Measurements from ENCODE around the gene MEX3D.
A peak's percentile ranks its signal among the peaks of the same experiment; 100 is the strongest.

MEX3D gene

GRCh38 chr19:1577090-1577928 is 9.2 kb upstream of the MEX3D start:
- Histone ChIP-seq H3K4me1 (ENCODE audit: insufficient read depth, low read length) (no peaks in the 10 kb centered on the region), H3K27me3 (ENCODE audit: insufficient read depth, low read length, poor library complexity) (no peaks in the 10 kb centered on the region), H3K4me3 (ENCODE audit: low read depth in 1 of 2, low read length in 2 of 2) (no peak overlapping the region), H4K20me1 (ENCODE audit: insufficient read depth, low read length) (peaks cover 54% of the 10 kb centered on the region), H3K27ac (ENCODE audit: low read length) (no peak overlapping the region), H3K79me2 (ENCODE audit: insufficient read depth, low read length) (peaks cover 3% of the 10 kb centered on the region; the same call in 1 of the 2 replicates), H3K9me3 (ENCODE audit: insufficient read depth, low read length, severe bottlenecking) (no peaks in the 10 kb centered on the region), H3K36me3 (ENCODE audit: insufficient read depth, low read length) (peaks cover 66% of the 10 kb centered on the region), H3K4me2 (ENCODE audit: insufficient read depth, low read length) (no peak overlapping the region), H3K9ac (ENCODE audit: low read depth, low read length) (no peak overlapping the region), H2AFZ (ENCODE audit: low read depth, low read length) (no peak overlapping the region)
- DNase-seq (no peak), ATAC-seq (ENCODE audit: insufficient read depth, low read depth) (no peak)
- TF ChIP-seq CTCF (IDR thresholded peaks at IDR 0.05; ENCODE audit: borderline replicate concordance, extremely low read depth, low read length, poor library complexity, severe bottlenecking) (no peak), EZH2 (IDR thresholded peaks at IDR 0.05; ENCODE audit: borderline replicate concordance, low read depth, low read length, severe bottlenecking) (no peak)

GRCh38 chr19:1576242-1577089 is 8.3 kb upstream of the MEX3D start:
- no peak overlapping the region for H3K4me2 ChIP-seq (ENCODE audit: insufficient read depth, low read length)
- H3K27me3 ChIP-seq (ENCODE audit: insufficient read depth, low read length, poor library complexity) = no peaks in the 10 kb centered on the region
- H3K27ac ChIP-seq (ENCODE audit: low read length) = no peak overlapping the region
- TF ChIP-seq CTCF (IDR thresholded peaks at IDR 0.05; ENCODE audit: borderline replicate concordance, extremely low read depth, low read length, poor library complexity, severe bottlenecking) = no peak
- TF ChIP-seq EZH2 (IDR thresholded peaks at IDR 0.05; ENCODE audit: borderline replicate concordance, low read depth, low read length, severe bottlenecking) = no peak
- DNase-seq (no peak), ATAC-seq (ENCODE audit: insufficient read depth, low read depth) (0 out of 3 replicates have a peak, but pooled peaks have one; percentile 9)
- peaks cover 50% of the 10 kb centered on the region for H4K20me1 ChIP-seq (ENCODE audit: insufficient read depth, low read length)
- no peak overlapping the region for H3K9ac ChIP-seq (ENCODE audit: low read depth, low read length)
- no peak overlapping the region for H2AFZ ChIP-seq (ENCODE audit: low read depth, low read length)
- no peak overlapping the region for H3K4me3 ChIP-seq (ENCODE audit: low read depth in 1 of 2, low read length in 2 of 2)
- H3K36me3 ChIP-seq (ENCODE audit: insufficient read depth, low read length) = peaks cover 58% of the 10 kb centered on the region
- no peaks in the 10 kb centered on the region for H3K9me3 ChIP-seq (ENCODE audit: insufficient read depth, low read length, severe bottlenecking)
- H3K4me1 ChIP-seq (ENCODE audit: insufficient read depth, low read length) = no peaks in the 10 kb centered on the region
- no peaks in the 10 kb centered on the region; the same call in 1 of the 2 replicates for H3K79me2 ChIP-seq (ENCODE audit: insufficient read depth, low read length)

DNA sequence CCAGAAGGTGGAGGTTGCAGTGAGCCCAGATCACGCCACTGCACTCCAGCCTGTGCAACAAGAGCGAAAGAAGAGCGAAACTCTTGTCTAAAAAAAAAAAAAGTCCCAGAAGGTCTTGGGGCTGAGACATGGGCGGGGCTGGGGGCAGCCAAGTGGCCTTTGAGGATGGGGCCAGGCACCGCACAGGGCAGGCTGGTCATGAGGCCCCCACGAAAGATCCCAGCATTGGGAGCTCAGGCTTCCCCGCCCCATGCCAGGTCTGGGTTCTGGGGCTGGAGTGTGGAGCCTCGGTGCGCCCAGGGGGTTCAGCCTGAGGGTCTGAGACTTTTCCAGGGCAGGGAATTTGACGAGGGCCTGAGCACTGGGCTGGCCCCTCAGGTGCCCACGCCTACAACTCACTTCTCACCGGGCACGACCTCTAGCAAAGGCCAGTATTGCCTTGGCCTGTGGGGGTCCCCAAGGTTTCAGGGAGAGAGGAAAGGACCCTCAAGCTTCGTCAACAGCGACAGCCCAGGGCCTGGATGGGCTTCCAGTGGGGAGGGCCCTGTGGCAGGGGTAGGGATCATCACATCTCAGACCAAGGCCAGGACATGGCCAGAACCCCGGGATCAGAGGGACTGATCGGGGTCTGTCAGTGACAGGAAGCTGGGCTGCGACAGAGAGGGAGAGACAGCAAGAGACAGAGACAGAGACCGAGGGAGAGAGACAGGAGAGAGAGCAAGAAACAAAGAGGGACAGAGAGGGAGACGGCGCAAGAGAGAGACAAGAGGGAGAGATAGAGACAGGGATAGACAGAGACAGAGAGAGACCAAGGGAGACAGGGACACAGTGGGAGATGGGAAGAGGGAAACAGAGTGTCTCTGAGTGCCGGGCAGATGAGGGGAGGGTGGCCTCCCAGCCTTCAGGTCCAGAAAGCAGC is 7.5 kb upstream of the MEX3D start:
- no peaks in the 10 kb centered on the region for H3K79me2 ChIP-seq (ENCODE audit: insufficient read depth, low read length)
- DNase-seq (no peak), ATAC-seq (ENCODE audit: insufficient read depth, low read depth) (peak; percentile 18; the same call in 2 of the 3 replicates)
- no peak overlapping the region for H3K4me2 ChIP-seq (ENCODE audit: insufficient read depth, low read length)
- no peak overlapping the region for H3K4me3 ChIP-seq (ENCODE audit: low read depth in 1 of 2, low read length in 2 of 2)
- no peak overlapping the region for H3K9ac ChIP-seq (ENCODE audit: low read depth, low read length)
- no peaks in the 10 kb centered on the region for H3K4me1 ChIP-seq (ENCODE audit: insufficient read depth, low read length)
- peaks cover 49% of the 10 kb centered on the region for H3K36me3 ChIP-seq (ENCODE audit: insufficient read depth, low read length)
- no peak for TF ChIP-seq CTCF (IDR thresholded peaks at IDR 0.05; ENCODE audit: borderline replicate concordance, extremely low read depth, low read length, poor library complexity, severe bottlenecking)
- TF ChIP-seq EZH2 (IDR thresholded peaks at IDR 0.05; ENCODE audit: borderline replicate concordance, low read depth, low read length, severe bottlenecking) = no peak
- H2AFZ ChIP-seq (ENCODE audit: low read depth, low read length) = no peak overlapping the region
- peaks cover 41% of the 10 kb centered on the region for H4K20me1 ChIP-seq (ENCODE audit: insufficient read depth, low read length)
- no peak overlapping the region for H3K27ac ChIP-seq (ENCODE audit: low read length)
- no peaks in the 10 kb centered on the region for H3K27me3 ChIP-seq (ENCODE audit: insufficient read depth, low read length, poor library complexity)
- H3K9me3 ChIP-seq (ENCODE audit: insufficient read depth, low read length, severe bottlenecking) = no peaks in the 10 kb centered on the region
